Adrenal gland (tissue), 5 donors: ENCODE measurements around the gene UBASH3B.

Experiments used
- CTCF ChIP-seq, 6 experiments: fragments of 450-650 bp in 4 of 6; fragments of 200-600 bp in 2 of 6; sonication (generic) in 1 of 6; IDR thresholded peaks; 1 replicate in 5 of 6; 2 replicates in 1 of 6; pipeline versions ENCODE4 v1.5.1 to v1.8.0; 2016 to 2021; ENCODE audit warnings: antibody characterized with exemption in 6 of 6, mild to moderate bottlenecking in 2 of 6, moderate library complexity in 1 of 6
- POLR2A ChIP-seq, 2 donors: fragments of 450-650 bp; IDR thresholded peaks; one replicate each; pipeline ENCODE4 v1.6.1; 2017; ENCODE audit warnings: antibody characterized with exemption in 2 of 2, mild to moderate bottlenecking in 2 of 2, moderate library complexity in 1 of 2
- donor health status: DM: no; HTN: no; CAD: no.

GRCh38 chr11:122632181-122632824, 23.2 kb upstream of the UBASH3B start:
- TF ChIP-seq CTCF (IDR thresholded peaks at IDR 0.05) (no peak), POLR2A (IDR thresholded peaks at IDR 0.05) (no peak)
